Activated naive CD8-positive, alpha-beta T cell treated with anti-CD3 and anti-CD28 coated beads for 36 hours (primary cell): Measurements from ENCODE around the gene SLC43A2. TPM values are rescaled to one million over a fixed set of nuclear protein-coding genes. Genes with fewer than 3 reads are reported as not detected.

Experiments
- DNase-seq: peaks from one replicate; pipeline ENCODE4 v3.0.0; 2021
- H3K27ac Mint-ChIP-seq: one replicate; pipeline ENCODE4 v1.8.0; 2022; ENCODE audit warnings: mild to moderate bottlenecking, moderate library complexity, mixed read lengths
- H3K27me3 Mint-ChIP-seq: one replicate; pipeline ENCODE4 v1.8.0; 2022; ENCODE audit warnings: mild to moderate bottlenecking, mixed read lengths
- H3K36me3 Mint-ChIP-seq: one replicate; pipeline ENCODE4 v1.8.0; 2021; ENCODE audit warnings: mild to moderate bottlenecking, mixed read lengths
- H3K4me1 Mint-ChIP-seq: one replicate; pipeline ENCODE4 v1.8.0; 2021; ENCODE audit warnings: mixed read lengths
- H3K4me3 Mint-ChIP-seq: one replicate; pipeline ENCODE4 v1.8.0; 2022; ENCODE audit warnings: mild to moderate bottlenecking, moderate library complexity, mixed read lengths
- H3K9me3 Mint-ChIP-seq: one replicate; pipeline ENCODE4 v1.8.0; 2022; ENCODE audit warnings: mixed read lengths
- total RNA-seq, 2 experiments: library from RNA; stranded (reverse); gene quantifications; one replicate each; pipeline ENCODE4 v1.2.3, GENCODE V29; 2021

SLC43A2 gene
- total RNA-seq, 2 experiments from 2014 or later, result 3.7 to 4.6 TPM

DNA sequence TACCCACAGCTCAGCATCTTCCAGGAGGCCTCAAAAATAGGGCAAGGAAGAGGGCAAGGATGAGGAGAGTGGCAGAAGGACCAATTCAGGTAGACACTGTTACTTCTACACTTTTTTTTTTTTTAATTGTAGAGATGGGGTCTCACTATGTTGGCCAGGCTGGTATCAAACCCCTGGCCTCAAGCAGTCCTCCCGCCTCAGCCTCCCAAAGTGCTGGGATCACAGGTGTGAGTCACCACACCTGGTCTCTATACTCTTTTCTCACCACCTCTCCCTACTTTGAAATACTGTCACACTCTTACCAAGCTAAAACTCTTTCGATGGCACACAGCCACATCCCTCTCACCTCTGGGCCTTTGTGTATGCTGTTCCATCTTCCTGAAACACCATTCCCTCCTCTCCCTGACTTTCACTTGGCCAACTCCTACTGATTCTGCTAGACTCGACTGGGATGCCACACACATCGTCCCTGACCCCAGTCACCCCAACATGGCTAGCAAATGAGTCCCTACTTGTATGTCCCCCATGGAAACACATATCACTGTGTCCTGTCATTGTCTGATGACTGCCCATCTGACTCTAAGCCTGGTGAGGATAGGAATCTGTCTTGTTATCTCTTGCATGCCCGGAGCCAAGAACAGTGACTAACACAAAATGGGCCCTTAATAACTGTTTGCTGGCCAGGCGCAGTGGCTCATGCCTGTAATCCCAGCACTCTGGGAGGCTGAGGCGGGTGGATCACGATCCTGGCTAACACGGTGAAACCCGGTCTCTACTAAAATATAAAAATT is 7.2 kb upstream of the SLC43A2 start:
- Mint-ChIP-seq H3K4me1 (no peaks in the 10 kb centered on the region), H3K36me3 (no peaks in the 10 kb centered on the region), H3K27ac (no peak overlapping the region), H3K27me3 (no peaks in the 10 kb centered on the region), H3K4me3 (no peak overlapping the region), H3K9me3 (no peaks in the 10 kb centered on the region)
- no peak for DNase-seq

DNA sequence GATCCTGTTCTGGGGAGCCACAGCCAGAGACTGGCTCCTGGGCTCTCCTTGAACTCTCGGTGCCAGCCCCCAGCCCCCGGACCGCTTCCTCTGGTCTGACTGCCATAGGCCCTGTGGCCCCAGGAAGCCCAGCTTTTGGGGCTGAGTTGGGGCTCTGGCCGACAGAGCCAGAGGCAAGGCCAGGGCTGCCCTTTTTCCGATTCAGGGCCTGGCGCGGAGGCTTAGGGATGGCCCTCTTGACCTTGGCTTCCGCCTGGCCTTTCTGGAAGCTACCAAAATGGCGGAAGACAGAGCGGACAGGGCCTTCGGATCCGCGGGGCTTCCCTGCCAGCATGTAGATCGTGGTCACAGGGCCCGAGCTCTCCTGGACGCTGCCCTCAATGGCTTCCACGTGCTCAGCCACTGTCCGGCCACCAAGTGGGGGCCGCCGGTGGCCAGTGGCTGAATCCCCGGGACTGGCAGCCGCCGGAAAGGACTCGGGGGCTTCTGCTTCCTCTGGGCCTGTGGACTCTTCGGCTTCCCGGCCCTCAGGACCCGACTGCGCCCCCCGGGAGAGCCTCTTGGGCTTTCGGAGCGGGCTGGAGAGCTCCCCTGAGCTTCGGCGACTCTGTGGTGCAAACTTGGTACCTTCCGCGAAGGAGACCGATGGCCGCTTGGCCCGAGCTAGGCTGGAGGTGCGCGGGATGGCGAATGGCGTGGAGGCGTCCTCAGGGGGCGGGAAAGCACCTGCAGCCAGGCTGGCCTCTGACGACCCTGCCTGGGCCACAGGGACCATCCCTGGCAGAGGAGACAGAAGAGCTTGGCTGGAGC is 6.4 kb upstream of the SLC43A2 start:
- no peak for DNase-seq
- no peak overlapping the region for H3K27ac Mint-ChIP-seq
- H3K27me3 Mint-ChIP-seq, result peaks cover 3% of the 10 kb centered on the region
- H3K9me3 Mint-ChIP-seq, result no peaks in the 10 kb centered on the region
- no peak overlapping the region for H3K4me3 Mint-ChIP-seq
- H3K4me1 Mint-ChIP-seq, result peaks cover 2% of the 10 kb centered on the region
- no peaks in the 10 kb centered on the region for H3K36me3 Mint-ChIP-seq

DNA sequence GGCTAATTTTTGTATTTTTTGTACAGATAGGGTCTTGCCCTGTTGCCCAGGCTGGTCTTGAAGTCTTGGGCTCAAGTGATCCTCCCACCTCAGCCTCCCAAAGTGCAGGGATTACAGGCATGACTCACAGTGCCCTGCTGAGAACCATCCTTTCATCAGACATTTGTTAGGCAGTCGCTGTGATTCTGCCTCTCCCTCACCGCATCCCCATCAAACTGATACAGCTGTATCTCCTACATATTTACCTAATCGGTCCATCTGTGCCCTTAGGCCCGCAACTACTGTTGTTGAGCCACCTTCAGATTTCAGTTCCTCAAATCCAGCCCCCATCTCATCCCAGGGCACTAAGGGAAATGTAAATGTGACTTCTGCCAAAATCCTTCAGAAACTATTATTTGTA is 2.0 kb upstream of the SLC43A2 start:
- no peak overlapping the region for H3K4me3 Mint-ChIP-seq
- H3K27ac Mint-ChIP-seq, result no peak overlapping the region
- peaks cover 9% of the 10 kb centered on the region for H3K27me3 Mint-ChIP-seq
- H3K4me1 Mint-ChIP-seq, result peaks cover 15% of the 10 kb centered on the region
- no peak for DNase-seq
- no peaks in the 10 kb centered on the region for H3K36me3 Mint-ChIP-seq
- H3K9me3 Mint-ChIP-seq, result no peaks in the 10 kb centered on the region

DNA sequence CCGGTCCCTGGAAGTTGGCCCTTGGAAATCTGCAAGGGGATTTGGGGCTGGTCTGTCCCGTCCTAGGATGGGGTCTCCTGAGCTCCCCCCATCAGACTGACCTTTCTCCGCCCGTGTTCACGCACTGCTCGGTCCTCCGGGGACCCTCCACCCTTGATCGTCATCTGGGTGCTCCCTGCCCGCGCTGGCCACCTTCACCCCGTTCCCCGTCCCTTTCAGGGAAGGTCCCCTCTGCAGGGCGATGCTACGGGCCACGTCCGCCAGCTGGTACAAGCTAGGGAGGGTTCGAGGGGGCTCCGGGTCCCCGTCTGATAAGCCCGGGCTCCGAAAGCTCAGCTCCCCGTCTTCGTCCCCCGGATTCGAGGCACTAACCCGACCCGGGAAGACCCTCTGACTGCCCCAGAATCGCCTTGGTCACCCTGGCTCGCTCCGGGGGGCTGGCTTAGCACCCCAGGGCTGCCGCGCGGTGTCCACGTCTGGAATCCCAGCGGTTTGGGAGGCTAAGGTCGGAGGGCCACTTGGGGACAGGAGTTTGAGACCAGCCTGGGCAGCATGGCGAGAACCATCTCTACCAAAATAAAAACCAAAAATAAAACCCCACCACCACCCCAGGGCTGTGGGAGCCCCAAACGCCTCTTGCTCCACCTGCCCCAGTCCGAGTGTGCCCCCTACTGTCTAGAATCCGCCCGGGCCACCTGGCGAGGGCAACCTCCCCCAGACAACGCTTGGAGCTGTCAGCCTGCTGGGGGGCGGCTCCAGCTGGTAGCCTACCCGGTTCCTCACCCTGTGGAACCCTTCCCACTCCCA is 1.1 kb upstream of the SLC43A2 start:
- Mint-ChIP-seq H3K4me3 (peak overlapping the region; percentile 80), H3K36me3 (no peaks in the 10 kb centered on the region), H3K27me3 (peaks cover 10% of the 10 kb centered on the region), H3K27ac (peak overlapping the region; percentile 67), H3K9me3 (no peaks in the 10 kb centered on the region), H3K4me1 (peaks cover 15% of the 10 kb centered on the region)
- peak; percentile 85 for DNase-seq

DNA sequence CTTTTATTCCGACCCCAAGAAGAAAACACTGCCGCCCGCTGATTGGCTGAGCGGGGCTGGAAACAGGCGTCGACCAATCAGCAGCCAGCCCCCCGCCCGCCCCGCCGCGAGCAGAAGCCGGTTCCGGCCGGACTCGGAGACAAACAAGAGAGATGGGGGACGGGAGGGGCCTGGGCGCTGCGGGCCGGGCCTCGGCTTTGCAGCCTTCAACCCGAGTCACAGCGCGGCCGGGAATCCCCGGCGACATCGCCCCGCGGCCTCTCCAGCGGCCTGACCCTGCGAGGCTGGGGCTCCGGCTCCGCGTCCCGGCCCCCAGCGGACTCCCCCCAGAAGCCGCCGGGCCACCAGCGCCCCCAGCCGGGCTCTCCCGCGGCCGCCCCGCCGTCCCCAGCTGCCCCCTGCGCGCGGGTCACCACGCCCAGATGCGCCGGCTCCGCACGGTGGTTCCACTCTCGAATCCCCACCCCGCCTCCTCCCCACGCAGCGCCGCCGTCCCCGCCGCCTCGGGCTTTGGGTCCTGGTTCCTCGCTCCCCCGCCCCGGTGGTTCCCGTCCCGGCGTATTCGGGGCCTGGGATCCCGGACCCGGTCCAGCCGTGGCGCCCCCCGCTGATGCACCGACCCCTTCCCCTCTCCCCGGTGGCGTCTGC is 346 bp upstream of the SLC43A2 start:
- Mint-ChIP-seq H3K27ac (peak overlapping the region; percentile 93), H3K36me3 (no peaks in the 10 kb centered on the region), H3K9me3 (no peaks in the 10 kb centered on the region)

DNA sequence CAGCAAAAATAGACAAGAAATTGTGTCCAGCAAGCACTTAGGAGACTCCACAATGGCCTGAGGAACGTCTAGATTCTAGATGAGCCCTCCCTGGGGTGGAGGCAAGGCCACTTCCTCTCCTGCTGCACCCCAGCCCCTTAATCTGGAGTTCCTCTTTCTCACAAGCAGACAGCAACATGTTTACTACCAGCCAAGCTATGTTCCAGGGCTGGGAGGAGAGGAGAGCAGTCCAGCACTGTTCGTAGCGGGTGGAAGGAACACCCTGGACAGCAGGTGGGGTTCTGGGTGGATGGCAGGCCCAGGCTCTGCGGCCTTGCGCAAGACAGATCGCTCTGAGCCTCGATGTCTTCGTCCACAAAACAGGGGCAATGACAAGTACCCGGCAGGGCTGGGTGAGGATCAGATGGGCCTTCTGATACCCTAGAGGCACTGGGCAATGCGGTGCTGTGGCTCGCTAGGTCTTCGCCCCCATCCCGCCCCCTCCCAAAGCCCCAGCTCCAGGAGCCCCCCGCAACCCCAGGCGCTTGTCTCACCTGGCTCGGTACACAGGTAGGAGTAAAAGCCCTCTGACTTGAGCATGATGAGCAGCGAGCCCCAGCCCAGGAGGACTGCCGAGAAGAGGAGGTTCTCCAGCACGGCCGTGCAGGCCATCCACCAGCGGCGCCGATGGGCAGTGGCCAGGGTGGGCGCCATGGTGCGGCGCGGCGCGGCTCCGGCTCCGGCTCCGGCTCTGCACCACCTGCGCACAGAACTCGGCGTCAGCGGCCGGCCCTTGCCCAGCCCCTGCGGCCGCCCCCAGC is 1.3 kb downstream of the SLC43A2 start:
- Mint-ChIP-seq H3K27me3 (peaks cover 10% of the 10 kb centered on the region), H3K36me3 (no peaks in the 10 kb centered on the region), H3K9me3 (no peaks in the 10 kb centered on the region), H3K4me3 (peak overlapping the region; percentile 62), H3K4me1 (peaks cover 15% of the 10 kb centered on the region), H3K27ac (no peak overlapping the region)
- DNase-seq, result no peak

More for the DNA sequence above, 346 bp upstream of the SLC43A2 start:
- peak; percentile 91 for DNase-seq
- peaks cover 15% of the 10 kb centered on the region for H3K4me1 Mint-ChIP-seq
- H3K4me3 Mint-ChIP-seq, result peak overlapping the region; percentile 93
- peaks cover 10% of the 10 kb centered on the region for H3K27me3 Mint-ChIP-seq

DNA sequence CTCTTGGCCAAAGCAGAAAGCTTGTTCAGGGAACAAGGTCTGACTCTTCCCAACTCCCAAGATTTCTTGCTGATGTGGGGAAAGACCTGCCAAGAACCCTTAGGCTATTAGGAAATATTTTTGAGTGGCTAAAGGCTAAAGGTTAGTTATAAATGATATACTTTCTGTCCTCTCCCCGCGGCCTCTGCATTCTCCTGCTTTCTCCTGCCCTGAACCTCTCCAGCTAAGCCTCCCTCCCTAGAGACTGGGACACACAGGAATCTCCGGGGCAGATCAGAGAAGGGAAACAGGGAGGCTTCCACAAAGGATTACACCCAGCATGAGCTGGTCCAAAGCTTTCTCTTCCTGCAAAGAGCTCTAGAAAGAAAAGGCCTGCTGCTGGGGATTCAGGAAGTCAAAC is 2.3 kb downstream of the SLC43A2 start:
- no peak overlapping the region for H3K4me3 Mint-ChIP-seq

DNA sequence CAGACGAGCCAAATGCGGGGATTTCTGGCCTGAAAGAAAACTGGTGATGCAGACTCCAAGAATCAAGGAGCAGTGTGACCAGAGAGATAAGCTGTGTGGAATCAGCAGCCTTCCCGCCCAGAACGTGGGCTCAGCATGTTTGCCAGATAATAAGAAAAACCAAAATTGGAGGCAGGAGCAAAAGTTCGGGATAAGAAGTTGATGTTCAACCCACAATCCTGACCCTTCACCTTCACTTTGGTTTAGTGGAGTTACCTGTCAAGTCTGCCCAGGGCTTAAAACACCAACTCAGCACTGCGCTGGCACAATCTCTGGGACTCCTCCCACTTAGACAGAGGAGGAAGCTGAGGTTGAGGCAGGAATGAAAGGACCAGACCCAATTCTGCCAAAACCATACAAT is 3.1 kb downstream of the SLC43A2 start:
- Mint-ChIP-seq H3K27me3 (peaks cover 10% of the 10 kb centered on the region), H3K9me3 (no peaks in the 10 kb centered on the region), H3K4me3 (no peak overlapping the region), H3K4me1 (peaks cover 15% of the 10 kb centered on the region), H3K36me3 (no peaks in the 10 kb centered on the region), H3K27ac (no peak overlapping the region)
- DNase-seq, result no peak

More for the DNA sequence above, 2.3 kb downstream of the SLC43A2 start:
- peaks cover 10% of the 10 kb centered on the region for H3K27me3 Mint-ChIP-seq
- DNase-seq, result no peak
- H3K27ac Mint-ChIP-seq, result no peak overlapping the region
- H3K9me3 Mint-ChIP-seq, result no peaks in the 10 kb centered on the region
- no peaks in the 10 kb centered on the region for H3K36me3 Mint-ChIP-seq
- H3K4me1 Mint-ChIP-seq, result peaks cover 15% of the 10 kb centered on the region

DNA sequence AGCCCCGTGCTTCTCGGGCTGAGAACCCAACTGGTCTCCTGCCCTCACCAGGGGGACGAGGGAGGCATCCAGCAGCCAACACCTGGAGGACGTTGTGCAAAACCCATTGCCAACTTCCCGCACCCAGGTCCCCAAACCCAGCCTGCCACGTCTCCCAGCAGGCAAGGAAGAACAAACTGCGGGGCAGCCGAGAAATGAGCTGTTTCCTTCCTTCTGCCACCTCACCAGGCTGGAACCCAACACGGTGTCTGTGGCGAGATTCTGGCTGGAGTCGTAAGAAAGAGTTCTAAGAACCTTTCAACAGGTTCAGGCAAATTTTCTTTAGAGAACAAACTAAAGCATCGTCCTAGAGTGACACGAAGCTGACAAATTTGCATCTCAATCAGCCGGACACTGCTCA is 3.6 kb downstream of the SLC43A2 start:
- Mint-ChIP-seq H3K27me3 (peaks cover 7% of the 10 kb centered on the region), H3K4me1 (peaks cover 13% of the 10 kb centered on the region), H3K36me3 (no peaks in the 10 kb centered on the region), H3K9me3 (no peaks in the 10 kb centered on the region), H3K4me3 (no peak overlapping the region), H3K27ac (no peak overlapping the region)
- DNase-seq, result no peak

DNA sequence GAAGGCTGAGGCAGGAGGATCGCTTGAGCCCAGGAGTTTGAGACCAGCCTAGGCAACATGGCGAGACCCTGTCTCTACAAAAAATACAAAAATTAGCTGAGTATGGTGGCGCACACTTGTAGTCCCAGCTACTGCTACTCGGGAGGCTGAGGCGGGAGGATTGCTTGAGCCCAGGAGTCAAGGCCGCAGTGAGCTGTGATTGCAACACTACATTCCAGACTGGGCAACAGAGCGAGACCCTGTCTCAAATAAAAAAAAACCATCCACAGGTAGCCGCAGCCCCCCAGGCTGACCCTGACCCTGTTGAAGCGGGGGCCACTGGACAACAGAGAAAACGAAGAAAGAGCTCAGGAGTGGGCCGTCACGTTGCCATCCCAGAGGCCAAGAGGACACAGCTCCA is 4.0 kb downstream of the SLC43A2 start:
- H3K9me3 Mint-ChIP-seq, result no peaks in the 10 kb centered on the region
- H3K27me3 Mint-ChIP-seq, result peaks cover 6% of the 10 kb centered on the region
- no peaks in the 10 kb centered on the region for H3K36me3 Mint-ChIP-seq
- no peak overlapping the region for H3K4me3 Mint-ChIP-seq
- peaks cover 12% of the 10 kb centered on the region for H3K4me1 Mint-ChIP-seq
- DNase-seq, result no peak
- no peak overlapping the region for H3K27ac Mint-ChIP-seq

DNA sequence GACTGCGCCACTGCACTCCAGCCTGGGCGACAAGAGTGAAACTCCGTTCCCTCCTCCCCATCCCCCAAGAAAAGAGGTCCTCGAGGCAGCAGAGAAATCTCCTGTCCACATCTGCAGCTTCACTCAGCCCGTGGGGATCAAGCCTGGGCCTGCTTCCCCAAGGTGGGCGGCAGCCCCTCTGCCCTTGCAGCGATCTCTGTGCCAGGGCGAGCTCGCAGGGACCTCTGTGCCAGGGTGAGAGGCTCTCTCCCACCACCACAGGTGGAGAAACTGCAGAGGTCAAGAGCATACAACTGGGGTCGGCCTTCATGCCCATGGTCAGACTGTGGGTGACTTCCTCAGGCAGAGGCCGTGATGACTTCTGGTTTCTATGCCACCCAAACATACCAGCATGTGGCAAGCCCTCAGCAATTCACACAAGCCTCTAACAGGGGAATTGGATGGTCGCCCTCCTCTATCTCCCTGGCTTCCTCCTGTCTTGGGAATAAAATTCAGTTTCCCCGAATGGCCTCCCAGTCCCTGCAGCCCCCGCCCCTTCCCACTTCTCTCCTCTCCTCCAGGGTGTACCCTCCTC is 5.5 kb downstream of the SLC43A2 start:
- Mint-ChIP-seq H3K27ac (no peak overlapping the region), H3K27me3 (peaks cover 6% of the 10 kb centered on the region), H3K9me3 (no peaks in the 10 kb centered on the region), H3K4me3 (no peak overlapping the region), H3K36me3 (no peaks in the 10 kb centered on the region), H3K4me1 (peaks cover 9% of the 10 kb centered on the region)
- DNase-seq, result no peak

DNA sequence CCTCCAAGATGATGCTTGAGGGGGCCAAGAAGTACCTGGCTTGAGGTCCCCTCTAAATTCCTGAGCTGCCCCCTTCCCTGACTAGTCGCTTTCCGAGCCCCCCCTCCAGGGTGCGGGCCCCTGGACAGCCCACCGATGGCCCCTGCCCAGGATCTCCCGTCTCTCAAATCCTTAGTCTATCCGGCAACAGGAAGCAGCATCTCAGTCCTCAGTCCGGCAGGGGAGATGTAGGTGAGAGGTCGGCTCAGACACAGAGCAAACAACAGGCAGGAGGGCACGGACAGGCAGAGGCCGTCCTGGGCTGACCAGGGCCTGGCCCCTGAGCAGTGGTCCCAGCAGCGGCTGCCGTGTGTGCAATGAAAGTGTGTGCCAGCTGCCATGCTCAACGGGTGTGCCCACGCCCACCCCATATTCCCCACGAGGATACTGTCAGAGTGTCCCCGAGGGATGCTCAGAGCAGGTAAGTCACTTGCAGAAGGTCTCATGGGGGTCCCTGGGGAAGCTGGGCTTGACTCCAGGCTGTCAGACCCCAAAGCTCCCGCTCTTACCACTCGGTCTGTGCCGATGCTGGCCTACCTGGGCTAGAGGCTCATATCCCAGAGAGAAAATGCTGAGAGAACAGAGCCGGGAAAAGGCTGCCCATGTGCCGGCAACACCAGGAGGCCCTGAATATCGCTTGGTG is 7.2 kb downstream of the SLC43A2 start:
- peaks cover 6% of the 10 kb centered on the region for H3K27me3 Mint-ChIP-seq
- no peak overlapping the region for H3K27ac Mint-ChIP-seq
- H3K4me3 Mint-ChIP-seq, result no peak overlapping the region
- H3K4me1 Mint-ChIP-seq, result peaks cover 3% of the 10 kb centered on the region
- H3K36me3 Mint-ChIP-seq, result no peaks in the 10 kb centered on the region
- DNase-seq, result no peak
- H3K9me3 Mint-ChIP-seq, result no peaks in the 10 kb centered on the region

DNA sequence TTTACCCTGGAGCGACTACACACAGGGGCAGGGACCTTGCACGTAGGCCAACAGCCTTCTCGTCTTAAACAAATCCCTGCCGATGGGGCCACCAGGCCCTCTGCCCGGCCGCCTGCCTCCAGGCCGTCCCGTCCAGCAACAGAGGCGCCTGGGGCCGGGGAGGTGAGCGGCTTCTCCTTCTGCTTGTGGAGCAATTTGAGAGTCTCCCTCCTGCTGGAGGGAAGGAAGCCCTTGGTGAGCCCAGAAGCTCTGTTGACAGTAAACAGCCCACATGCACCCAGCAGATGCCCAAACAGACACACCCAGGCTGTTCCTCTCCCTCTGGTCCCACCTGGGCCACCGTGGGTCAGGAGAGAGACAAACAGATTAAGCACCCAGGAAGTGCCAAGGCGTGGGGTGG is 8.1 kb downstream of the SLC43A2 start:
- DNase-seq, result no peak
- H3K36me3 Mint-ChIP-seq, result no peaks in the 10 kb centered on the region
- no peaks in the 10 kb centered on the region for H3K9me3 Mint-ChIP-seq
- peaks cover 2% of the 10 kb centered on the region for H3K4me1 Mint-ChIP-seq
- no peak overlapping the region for H3K27ac Mint-ChIP-seq
- H3K27me3 Mint-ChIP-seq, result no peaks in the 10 kb centered on the region
- no peak overlapping the region for H3K4me3 Mint-ChIP-seq
